Panc1 (cell line): Measurements from ENCODE around the gene GALNT11. TPM values are rescaled to one million over a fixed set of nuclear protein-coding genes. Genes with fewer than 3 reads are reported as not detected.

ENCODE experiments used
- ATAC-seq: fragments of 200-7000 bp; cut with Tn5 transposase; 2 replicates; pipeline ENCODE4 v1.9.1; 2020; ENCODE audit warnings: mild to moderate bottlenecking, moderate library complexity
- BruUV-seq: library from RNA; stranded (reverse); fragments of 400-500 nt; replicated peaks from 2 replicates; lab custom pipeline; 2021; lab: Mats Ljungman, UMichigan
- CTCF ChIA-PET: fragments of 300-600 bp; sonication (Branson Sonifier 250); formaldehyde crosslinking; loops from one replicate; lab custom pipeline; 2022; ENCODE audit warnings: antibody characterized with exemption; lab: Charles Lee
- POLR2A ChIA-PET: fragments of 300-600 bp; sonication (Branson Sonifier 250); formaldehyde crosslinking; loops from one replicate; lab custom pipeline; 2022; ENCODE audit warnings: antibody characterized with exemption; lab: Charles Lee
- DNase-seq: peaks from one replicate; pipeline ENCODE4 v3.0.0-alpha.2; 2010; ENCODE audit warnings: low read depth, low spot score
- H3K27ac ChIP-seq: 2 replicates; pipeline ENCODE4 v1.5.1; 2011; ENCODE audit warnings: mild to moderate bottlenecking, low read length, inconsistent platforms
- H3K27me3 ChIP-seq: fragments of 200-500 bp; sonication (Bioruptor generic); 2 replicates; pipeline ENCODE4 v1.6.0; 2014; ENCODE audit warnings: low read length, inconsistent platforms; ENCODE audit not compliant: control insufficient read depth, insufficient read depth
- H3K36me3 ChIP-seq: fragments of 200-500 bp; sonication (Bioruptor generic); 2 replicates; pipeline ENCODE4 v1.5.1; 2014; ENCODE audit warnings: inconsistent platforms, mild to moderate bottlenecking, low read length, moderate library complexity; ENCODE audit not compliant: control insufficient read depth, insufficient read depth
- H3K4me1 ChIP-seq: 2 replicates; pipeline ENCODE4 v1.5.1; 2011; ENCODE audit warnings: inconsistent platforms, mild to moderate bottlenecking, low read length, moderate library complexity; ENCODE audit not compliant: control insufficient read depth, insufficient read depth
- H3K4me3 ChIP-seq, 2 experiments: 2 replicates each; pipeline ENCODE4 v1.5.1; 2011 to 2012; ENCODE audit warnings: low read depth in 2 of 2, low read length in 2 of 2, mild to moderate bottlenecking in 2 of 2, inconsistent platforms in 1 of 2, moderate library complexity in 1 of 2
- H3K9me3 ChIP-seq: fragments of 200-500 bp; sonication (Bioruptor generic); 2 replicates; pipeline ENCODE4 v1.5.1; 2014; ENCODE audit warnings: low read depth, mild to moderate bottlenecking, inconsistent platforms, low read length, moderate library complexity; ENCODE audit not compliant: control insufficient read depth, insufficient read depth
- CTCF ChIP-seq: fragments of 450-650 bp; IDR thresholded peaks from 2 replicates; pipeline ENCODE4 v1.5.1; 2017; ENCODE audit warnings: mild to moderate bottlenecking
- POLR2AphosphoS5 ChIP-seq: IDR thresholded peaks from 2 replicates; pipeline ENCODE4 v1.6.1; 2012; ENCODE audit warnings: mild to moderate bottlenecking, low read depth, low read length, moderate library complexity
- REST ChIP-seq, 2 experiments: IDR thresholded peaks; 2 replicates each; pipeline ENCODE4 v1.6.1; 2011 to 2012; ENCODE audit warnings: low read depth in 2 of 2, control low read depth in 1 of 2, low read length in 1 of 2, mild to moderate bottlenecking in 1 of 2, moderate library complexity in 1 of 2; ENCODE audit not compliant: insufficient read depth in 1 of 2
- SIN3A ChIP-seq: IDR thresholded peaks from 2 replicates; pipeline ENCODE4 v1.6.1; 2012; ENCODE audit warnings: low read depth, mild to moderate bottlenecking, low read length, moderate library complexity, borderline replicate concordance; ENCODE audit not compliant: insufficient read depth
- TCF7L2 ChIP-seq: IDR thresholded peaks from 2 replicates; pipeline ENCODE4 v1.6.1; 2011; ENCODE audit warnings: mild to moderate bottlenecking, low read depth, low read length, inconsistent platforms
- in situ Hi-C: cut with HindIII; loops from 2 replicates; pipeline ENCODE4 v1.10.0; 2016; ENCODE audit warnings: low sequenced_read_pairs, low pct_unique_long_range_greater_than_20kb
- intact Hi-C: fragments of 100-400 bp; cut with micrococcal nuclease; formaldehyde crosslinking; loops from one replicate; pipeline ENCODE4 v1.10.0; 2022; ENCODE audit not compliant: unreplicated experiment
- total RNA-seq: library from RNA; stranded (reverse); gene quantifications from one replicate; pipeline ENCODE4 v1.2.1, GENCODE V29; 2021; ENCODE audit not compliant: unreplicated experiment

The GALNT11 gene
- total RNA-seq, 1 experiment from 2014 or later, result 48.7 TPM

- TF ChIP-seq SIN3A (no peak), POLR2AphosphoS5 (no peak), REST (IDR thresholded peaks at IDR 0.05; ENCODE audit: insufficient read depth in 1 of 2, low read depth in 2 of 2, low read length in 1 of 2) (no peak), CTCF (no peak), TCF7L2 (no peak)
- CTCF ChIA-PET, result no interaction called here
- no peak overlapping the region for H3K4me3 ChIP-seq
- BruUV-seq, result no TSS peak
- in situ Hi-C loops (no loop called here), intact Hi-C loops (no loop called here)
- H3K36me3 ChIP-seq, result no peaks in the 10 kb centered on the region
- ATAC-seq (no peak), DNase-seq (no peak)
- peaks cover 3% of the 10 kb centered on the region; the same call in 1 of the 2 replicates for H3K4me1 ChIP-seq
- H3K9me3 ChIP-seq, result peaks cover 21% of the 10 kb centered on the region; the same call in 1 of the 2 replicates
- H3K27ac ChIP-seq, result no peak overlapping the region
- POLR2A ChIA-PET, result no interaction called here
- no peaks in the 10 kb centered on the region for H3K27me3 ChIP-seq
Measured at GRCh38 chr7:152085131-152085530, 59.7 kb downstream of the GALNT11 start.

- DNase-seq (no peak), ATAC-seq (no peak)
- TF ChIP-seq POLR2AphosphoS5 (no peak), SIN3A (no peak), CTCF (no peak), REST (IDR thresholded peaks at IDR 0.05; ENCODE audit: insufficient read depth in 1 of 2, low read depth in 2 of 2, low read length in 1 of 2) (no peak), TCF7L2 (no peak)
- Histone ChIP-seq H3K27ac (no peak overlapping the region), H3K27me3 (no peaks in the 10 kb centered on the region), H3K4me3 (no peak overlapping the region), H3K9me3 (peaks cover 21% of the 10 kb centered on the region; the same call in 1 of the 2 replicates), H3K4me1 (no peaks in the 10 kb centered on the region; the same call in 1 of the 2 replicates), H3K36me3 (no peaks in the 10 kb centered on the region)
- no TSS peak for BruUV-seq
- ChIA-PET POLR2A (no interaction called here), CTCF (interaction anchor here (0.6 kb wide), 1 partner anchor 10 kb away, joined by 4 read pairs; no protein-coding TSS in a partner anchor)
- in situ Hi-C loops, result no loop called here
- intact Hi-C loops, result no loop called here
Measured at GRCh38 chr7:152086513-152086912, 61.0 kb downstream of the GALNT11 start.
